HEK293T (cell line): Measurements from ENCODE around the gene LRRTM4.

Experiments used
- SP1 ChIP-seq: fragments of 450-650 bp; IDR thresholded peaks from 2 replicates; pipeline ENCODE4 v1.6.1; 2017
- SUZ12 ChIP-seq: fragments of 450-650 bp; IDR thresholded peaks from 2 replicates; pipeline ENCODE4 v1.6.1; 2016; ENCODE audit warnings: mild to moderate bottlenecking

- TF ChIP-seq SP1 (no peak), SUZ12 (no peak)
Observed at GRCh38 chr2:77518311-77518710, 3.9 kb downstream of the LRRTM4 start.
